GM21737 (cell line): ENCODE measurements around the gene RFESD.
"Not testable (repeated sequence)": the region's sequence is repeated elsewhere in the genome, so short reads cannot be mapped to it uniquely, and the experiment has no call there.

Source experiments
- ATAC-seq: cut with Tn5 transposase; IDR thresholded peaks from one replicate; pipeline ENCODE4 v1.9.1; 2021; ENCODE audit warnings: mild to moderate bottlenecking, moderate library complexity; ENCODE audit not compliant: unreplicated experiment

The RFESD gene

DNA sequence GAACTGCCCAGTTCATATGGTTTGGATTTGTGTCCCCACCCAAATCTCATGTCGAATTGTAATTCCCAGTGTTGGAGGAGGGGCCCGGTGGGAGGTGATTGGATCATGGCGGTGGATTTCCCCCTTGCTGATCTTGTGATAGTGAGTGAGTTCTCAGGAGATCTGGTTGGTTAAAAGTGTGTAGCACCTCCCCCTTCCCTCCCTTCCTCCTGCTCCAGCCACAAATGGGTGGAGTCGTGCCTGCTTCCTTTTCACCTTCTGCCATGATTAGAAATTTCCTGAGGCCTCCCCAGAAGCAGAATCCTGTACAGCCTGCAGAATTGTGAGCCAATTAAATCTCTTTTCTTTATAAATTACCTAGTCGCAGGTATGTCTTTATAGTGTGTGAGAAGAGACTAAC, 59.6 kb downstream of the RFESD start:
- not testable (repeated sequence) for ATAC-seq

DNA sequence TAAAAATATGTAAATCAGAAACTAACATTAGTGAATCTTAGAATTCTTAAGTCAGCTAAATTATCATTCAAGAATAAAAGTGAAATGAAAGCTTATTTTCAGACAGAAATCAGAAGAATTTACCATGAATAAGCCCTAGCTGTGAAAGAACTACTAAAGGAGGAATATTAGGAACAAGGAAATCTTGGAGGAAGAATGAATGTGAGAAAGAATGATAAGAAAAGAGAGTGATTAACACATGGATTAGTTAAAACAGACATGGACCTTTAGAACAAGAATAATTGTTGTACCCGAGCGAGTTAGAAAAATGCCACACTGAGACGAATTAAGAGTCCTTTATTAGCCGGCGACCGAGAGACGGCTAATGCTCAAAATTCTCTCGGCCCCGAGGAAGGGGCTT, 60.5 kb downstream of the RFESD start:
- ATAC-seq, result no peak
